Mammary epithelial cell (primary cell): ENCODE data around the gene PLTP.

ENCODE experiments used
- CTCF ChIP-seq, 2 donors: IDR thresholded peaks in 1 of 2; conservative IDR thresholded peaks in 1 of 2; 2 replicates each; pipeline ENCODE4 v1.5.1; 2011 to 2012; ENCODE audit warnings: inconsistent platforms in 2 of 2, low read length in 2 of 2, mild to moderate bottlenecking in 2 of 2, control low read depth in 1 of 2, low read depth in 1 of 2; ENCODE audit not compliant: insufficient read depth in 1 of 2; ENCODE audit errors: extremely low read depth in 1 of 2
- EZH2 ChIP-seq: IDR thresholded peaks from 2 replicates; pipeline ENCODE4 v1.6.1; 2012; ENCODE audit warnings: low read length, inconsistent platforms, borderline replicate concordance

DNA sequence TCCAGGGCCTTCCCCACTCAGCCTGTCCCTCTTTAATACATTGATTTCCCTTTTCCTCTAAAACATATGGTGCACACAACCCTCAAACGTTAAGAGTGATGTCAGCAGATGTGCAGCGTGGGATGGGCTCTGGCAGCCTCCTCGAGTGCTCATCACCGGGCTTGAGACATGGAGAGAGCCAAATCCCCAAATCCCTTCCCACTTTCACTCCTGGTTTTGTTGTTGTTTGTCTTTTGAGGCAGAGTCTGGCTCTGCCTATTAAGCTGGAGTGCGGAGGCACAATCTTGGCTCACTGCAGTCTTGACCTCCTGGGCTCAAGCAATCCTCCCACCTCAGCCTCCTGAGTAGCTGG is 5.8 kb upstream of the PLTP start:
- TF ChIP-seq CTCF (conservative IDR thresholded peaks at IDR 0.05 in 1 of 2, IDR thresholded peaks at IDR 0.05 in 1 of 2; ENCODE audit: extremely low read depth in 1 of 2, insufficient read depth in 1 of 2, low read depth in 1 of 2, low read length in 2 of 2) (no peak), EZH2 (no peak)
